LNCaP clone FGC (cell line): Measurements from ENCODE around the gene MRPS21.
A peak's percentile ranks its signal among the peaks of the same experiment; 100 is the strongest.

Experiments
- DNase-seq: peaks from one replicate; pipeline ENCODE4 v3.0.0-alpha.2; 2011; ENCODE audit warnings: low read depth
- H3K4me3 ChIP-seq: 2 replicates; pipeline ENCODE4 v1.5.1; 2011; ENCODE audit warnings: mild to moderate bottlenecking, low read depth, low read length, control low read depth
- CTCF ChIP-seq: IDR thresholded peaks from 2 replicates; pipeline ENCODE4 v1.5.1; 2012; ENCODE audit warnings: mild to moderate bottlenecking; ENCODE audit not compliant: control insufficient read depth, insufficient read depth; ENCODE audit errors: extremely low read depth

Gene MRPS21

GRCh38 chr1:150268705-150269403 lies 24.8 kb upstream of the MRPS21 start, which contains the start of gene APH1A:
Gene APH1A (minus strand): TSS chr1:150269016. CDS start chr1:150268810, 206 bp downstream.
- TF ChIP-seq CTCF = no peak
- DNase-seq = peak; percentile 84
- peak within 1 kb of the TSS; percentile 98 for H3K4me3 ChIP-seq

- DNase-seq = no peak
- TF ChIP-seq CTCF = no peak
- H3K4me3 ChIP-seq = peak overlapping the region; percentile 98
Measured at GRCh38 chr1:150269451-150269850, 24.2 kb upstream of the MRPS21 start.

GRCh38 chr1:150271291-150271959 lies 22.2 kb upstream of the MRPS21 start:
- TF ChIP-seq CTCF = no peak
- DNase-seq = no peak
- H3K4me3 ChIP-seq = no peak overlapping the region

GRCh38 chr1:150273311-150273710 lies 20.4 kb upstream of the MRPS21 start:
- no peak for DNase-seq
- H3K4me3 ChIP-seq = no peak overlapping the region
- TF ChIP-seq CTCF = no peak

GRCh38 chr1:150280138-150280707 lies 13.4 kb upstream of the MRPS21 start:
- H3K4me3 ChIP-seq = no peak overlapping the region
- DNase-seq = no peak
- no peak for TF ChIP-seq CTCF

- peak overlapping the region; percentile 72 for H3K4me3 ChIP-seq
- peak; percentile 66 for TF ChIP-seq CTCF
- DNase-seq = no peak
Measured at GRCh38 chr1:150281221-150281757, 12.4 kb upstream of the MRPS21 start.
